Suppressor macrophage treated with lipopolysaccharide for 1 hour (primary cell): ENCODE data around the gene KCNQ2.

Experiments
- DNase-seq, 3 donors: peaks; one replicate each; pipeline ENCODE4 v3.0.0-alpha.2; 2020 to 2022

Gene KCNQ2

DNA sequence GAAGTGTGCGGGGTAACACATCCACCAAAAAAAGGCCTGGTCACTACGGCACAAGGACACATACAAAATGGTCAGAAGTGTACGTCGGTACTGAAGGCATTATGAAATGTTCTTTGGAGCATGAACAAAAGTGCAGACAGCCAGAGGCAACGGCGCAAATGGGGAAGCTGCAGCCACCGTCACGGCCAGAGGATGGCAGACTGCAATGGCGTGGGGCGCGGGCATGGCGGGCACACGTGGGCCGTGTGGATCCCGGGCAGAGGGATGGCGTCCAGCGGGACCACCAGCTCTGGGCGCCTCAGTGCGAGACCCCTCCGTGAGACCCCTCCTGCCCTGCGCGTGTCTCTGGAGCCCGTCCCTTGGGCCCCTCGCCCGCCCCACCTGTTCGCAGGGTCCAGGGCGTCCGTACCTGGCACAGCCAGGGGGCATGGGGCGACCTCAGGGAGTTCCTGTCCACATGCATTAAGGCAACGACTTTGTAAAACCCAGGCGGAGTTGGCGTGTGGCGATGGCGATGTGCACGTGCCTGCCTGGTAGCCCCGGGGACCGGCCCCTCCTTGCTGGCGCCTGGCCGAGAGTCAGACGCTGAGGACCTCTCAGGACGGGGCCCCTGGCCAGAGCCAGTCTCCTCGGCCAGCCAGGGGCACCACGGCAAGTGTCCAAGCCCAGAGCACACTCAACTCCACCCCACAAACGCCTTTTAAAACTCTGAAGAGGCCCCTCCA is 71.8 kb downstream of the KCNQ2 start:
- DNase-seq: no peak

DNA sequence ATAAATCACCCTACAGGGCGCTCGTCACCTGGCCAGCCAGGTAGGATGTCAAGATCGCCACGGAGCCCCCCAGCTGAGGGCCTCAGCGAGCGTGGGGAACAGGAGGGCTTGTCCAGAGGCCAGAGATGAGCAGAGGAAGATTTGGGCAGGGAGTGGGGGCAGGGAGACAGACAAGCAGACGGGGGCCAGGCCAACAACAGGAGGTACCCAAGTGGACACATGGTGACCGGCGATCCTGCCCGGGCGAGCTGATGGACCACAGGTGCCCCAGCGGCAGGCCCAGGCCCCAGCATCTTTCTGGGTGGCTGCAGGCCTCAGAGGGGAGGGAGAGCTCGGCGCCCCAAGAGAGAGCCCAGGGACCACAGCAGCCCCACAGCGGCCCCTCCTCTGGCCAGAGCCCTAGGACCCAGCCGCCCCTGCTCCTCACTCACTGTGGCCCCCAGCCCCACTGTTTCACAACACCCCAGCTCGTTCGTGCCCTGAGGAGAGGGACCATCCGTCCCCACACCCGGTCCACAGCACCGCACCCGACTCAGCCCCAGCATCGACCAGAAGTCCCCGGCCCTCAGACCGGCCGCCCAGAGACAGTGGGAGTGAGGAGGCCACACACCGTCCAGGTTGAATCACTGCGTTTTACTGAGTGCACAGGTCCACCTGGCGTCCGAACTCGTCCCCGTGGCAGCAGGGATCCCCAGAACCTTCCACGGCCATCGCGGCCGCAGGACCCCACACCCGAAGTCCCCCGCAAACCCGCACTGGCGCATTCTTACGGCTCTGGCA is 72.7 kb downstream of the KCNQ2 start:
- no peak for DNase-seq

DNA sequence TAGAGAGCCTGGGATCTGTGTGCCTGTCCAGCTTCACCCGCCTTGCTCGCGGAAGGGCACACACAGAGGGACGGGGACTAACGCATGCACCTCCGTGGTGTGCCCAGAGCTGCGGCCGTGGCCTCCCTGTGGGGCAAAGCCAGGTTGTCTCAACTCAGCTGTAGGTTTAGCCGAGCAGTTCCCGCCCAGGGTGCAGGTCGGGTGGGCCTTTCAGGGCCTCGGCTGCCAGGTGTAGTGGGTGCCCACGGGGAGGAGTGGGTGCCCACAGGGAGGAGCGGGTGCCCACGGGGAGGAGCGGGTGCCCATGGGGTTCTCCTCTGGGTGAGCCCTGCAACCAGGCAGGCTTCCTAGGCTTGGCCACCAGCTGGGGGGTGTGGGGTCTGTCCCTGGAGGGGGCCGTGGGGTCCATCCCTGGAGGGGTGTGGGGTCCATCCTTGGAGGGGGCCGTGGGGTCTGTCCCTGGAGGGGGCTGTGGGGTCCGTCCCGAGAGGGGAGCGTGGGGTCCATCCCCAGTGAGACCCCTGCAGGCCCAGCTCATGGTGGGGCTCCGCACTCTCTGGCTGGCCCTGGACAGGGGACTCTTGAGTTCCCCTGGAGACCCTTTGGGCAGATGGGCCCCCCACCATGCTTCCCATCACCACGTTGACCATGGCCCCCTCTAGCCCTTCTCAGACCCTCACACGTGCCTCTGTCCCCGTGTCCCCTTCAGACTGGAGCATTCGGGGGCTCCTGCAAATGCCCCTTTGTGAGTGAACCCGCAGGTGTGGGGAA is 73.5 kb downstream of the KCNQ2 start:
- DNase-seq: no peak

DNA sequence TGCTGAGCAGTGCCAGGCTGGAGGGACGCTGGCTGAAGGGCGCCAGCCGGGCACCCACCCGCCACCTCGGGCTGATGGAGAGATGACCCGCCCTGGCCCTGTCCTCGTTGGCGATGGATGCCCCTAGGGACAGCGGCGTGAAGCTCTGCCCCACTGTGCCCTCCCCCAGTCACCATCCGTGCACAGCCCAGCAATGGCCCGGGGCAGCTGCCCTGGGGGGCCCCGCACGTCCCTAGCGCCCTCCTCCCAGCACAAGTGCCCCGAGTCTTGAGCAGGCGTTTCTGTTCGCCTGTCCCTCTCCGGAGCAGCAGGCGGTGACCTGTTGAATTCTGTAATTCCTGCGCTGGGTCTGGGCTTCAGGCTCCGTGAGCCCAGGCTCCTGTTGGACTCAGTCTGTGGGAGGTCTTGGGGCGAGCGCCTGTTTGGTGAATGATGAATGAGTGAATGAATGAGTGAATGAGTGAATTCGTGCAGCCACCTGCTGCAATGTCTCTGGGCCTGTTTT is 74.5 kb downstream of the KCNQ2 start:
- DNase-seq: no peak

DNA sequence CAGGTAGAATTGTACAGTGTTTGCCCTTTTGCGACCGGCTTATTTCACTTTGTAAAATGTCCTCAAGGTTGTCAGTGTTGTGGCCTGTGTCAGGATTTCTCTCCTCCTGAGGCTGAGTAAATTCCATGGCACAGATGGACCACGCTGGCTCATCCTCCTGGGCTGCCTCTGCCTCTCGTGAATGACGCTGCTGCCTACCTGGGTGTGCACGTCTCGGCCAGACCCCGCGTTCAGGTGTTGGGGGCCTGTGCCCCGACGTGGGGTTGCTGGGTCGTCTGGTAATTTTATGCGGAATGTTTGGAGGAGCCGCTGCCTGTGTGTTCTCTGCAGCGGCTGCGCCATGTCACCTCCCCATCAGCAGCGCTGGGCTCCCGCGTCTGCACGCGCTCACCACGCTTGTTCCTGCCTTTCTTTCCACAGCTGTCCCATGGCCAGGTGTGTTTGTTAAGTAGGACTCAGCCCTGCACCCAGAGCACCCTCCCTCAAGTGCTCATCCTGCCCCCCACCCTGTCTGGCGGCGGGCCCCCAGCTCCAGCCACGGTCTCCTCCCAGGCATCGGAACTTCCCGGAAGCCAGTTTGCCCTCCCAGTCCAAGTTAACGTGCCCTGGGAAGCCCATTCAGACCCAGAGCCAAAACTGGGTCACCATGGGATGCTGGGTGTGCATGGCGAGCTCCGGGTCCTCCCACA is 75.2 kb downstream of the KCNQ2 start:
- DNase-seq: no peak

DNA sequence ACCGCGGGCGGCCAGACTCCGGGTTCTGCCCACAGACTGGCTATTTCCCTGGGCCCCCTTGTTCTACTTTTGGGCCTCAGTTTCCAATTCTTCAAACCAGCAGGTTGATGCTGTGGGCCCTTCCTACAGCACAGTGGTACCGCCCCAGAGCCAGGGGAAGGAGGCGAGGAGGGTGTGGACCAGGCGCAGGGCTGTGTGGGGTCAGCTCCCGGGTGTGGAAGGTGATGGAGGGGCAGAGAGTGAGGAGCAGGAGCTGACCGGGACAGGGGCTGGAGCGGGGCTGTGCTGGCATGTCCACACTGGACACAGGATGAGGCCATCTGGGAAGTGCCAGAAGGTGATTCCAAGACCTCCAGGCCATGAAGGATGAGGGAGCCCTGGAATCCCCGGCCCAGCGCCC is 76.2 kb downstream of the KCNQ2 start:
- no peak for DNase-seq

DNA sequence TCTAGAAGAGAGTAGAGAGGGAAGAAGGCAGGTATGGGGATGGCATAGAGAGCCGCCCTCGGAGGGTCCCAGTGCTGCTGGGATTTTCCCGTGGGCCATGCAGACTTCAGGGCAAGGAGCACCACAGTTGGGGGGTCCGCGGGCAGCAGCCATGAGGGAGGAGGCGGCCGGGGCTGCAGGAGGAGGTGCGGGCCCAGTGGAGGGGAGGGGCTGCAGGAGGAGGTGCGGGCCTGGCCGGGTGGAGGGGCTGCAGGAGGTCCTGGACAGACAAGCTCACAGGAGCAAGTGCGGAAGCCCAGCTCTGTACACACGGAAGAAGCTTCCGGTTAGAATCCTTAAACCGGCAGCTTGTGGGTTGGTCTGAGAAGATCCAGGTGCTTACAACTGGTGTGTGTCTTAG is 76.7 kb downstream of the KCNQ2 start:
- DNase-seq: no peak

DNA sequence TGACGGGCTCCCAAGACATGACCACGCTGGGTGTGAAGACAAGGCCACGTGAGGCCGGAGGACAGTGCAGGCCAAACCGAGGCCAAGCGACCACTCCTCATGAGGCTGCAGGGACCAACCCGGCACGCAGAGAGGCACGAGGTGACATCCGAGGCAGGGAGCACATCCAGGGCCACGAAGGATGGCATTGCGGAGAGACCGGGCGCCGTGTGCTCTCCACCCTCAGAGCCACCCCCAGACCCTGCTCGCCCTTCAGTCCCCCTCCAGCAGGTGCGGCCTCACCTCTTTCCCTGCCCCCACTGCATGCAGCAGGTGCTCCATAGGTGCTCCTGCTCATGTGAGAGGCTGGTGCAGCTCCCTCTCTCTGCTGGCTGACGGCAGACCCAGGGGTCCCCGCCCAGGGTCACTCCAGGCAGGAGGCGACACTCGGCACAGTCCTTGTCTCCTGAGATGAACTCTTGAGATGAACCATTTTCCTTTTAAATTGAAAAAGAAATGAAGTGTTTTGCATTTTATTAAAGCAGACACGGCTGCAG is 77.5 kb downstream of the KCNQ2 start:
- no peak for DNase-seq

DNA sequence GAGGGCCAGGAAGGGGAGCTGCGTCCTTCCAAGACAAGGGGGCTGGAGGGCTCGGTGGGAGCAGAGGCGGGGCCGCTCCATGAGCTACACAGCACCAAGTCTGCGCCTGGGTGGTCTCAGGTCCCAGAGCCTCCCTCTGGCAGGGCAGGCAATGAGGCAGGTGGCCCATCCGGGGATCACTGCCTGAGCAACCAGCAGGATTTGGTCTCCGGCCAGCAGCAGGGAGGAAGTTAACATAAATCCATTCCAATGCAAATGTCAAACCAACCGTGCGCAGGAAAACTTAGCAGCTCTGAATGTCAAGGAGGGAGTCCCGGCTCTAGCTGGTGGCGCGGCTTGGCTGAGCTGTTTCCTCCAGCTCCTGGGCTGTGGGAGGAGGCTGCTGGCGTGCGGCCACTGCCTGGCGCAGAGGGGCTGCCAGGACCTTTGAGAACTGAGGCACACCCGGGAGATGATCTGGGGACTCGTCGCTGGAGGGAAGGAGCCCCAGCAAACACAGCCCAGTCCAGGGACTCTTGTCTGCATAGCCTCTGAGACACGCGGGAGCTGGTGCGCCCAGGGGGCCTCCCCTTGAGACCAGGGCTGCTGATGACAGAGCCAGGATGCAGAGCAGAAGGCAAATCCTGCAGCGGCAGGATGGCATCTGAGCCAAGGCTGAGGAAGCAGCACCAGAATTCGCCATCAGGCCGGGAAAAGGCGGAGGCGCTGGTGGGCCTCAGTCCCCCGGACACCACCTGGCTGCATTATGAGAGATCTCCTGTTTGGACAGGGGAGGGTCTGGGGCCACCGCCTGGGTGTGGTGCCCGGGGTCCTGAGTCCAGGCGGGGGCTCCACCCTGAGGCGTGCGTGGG is 78.2 kb downstream of the KCNQ2 start:
- no peak for DNase-seq

DNA sequence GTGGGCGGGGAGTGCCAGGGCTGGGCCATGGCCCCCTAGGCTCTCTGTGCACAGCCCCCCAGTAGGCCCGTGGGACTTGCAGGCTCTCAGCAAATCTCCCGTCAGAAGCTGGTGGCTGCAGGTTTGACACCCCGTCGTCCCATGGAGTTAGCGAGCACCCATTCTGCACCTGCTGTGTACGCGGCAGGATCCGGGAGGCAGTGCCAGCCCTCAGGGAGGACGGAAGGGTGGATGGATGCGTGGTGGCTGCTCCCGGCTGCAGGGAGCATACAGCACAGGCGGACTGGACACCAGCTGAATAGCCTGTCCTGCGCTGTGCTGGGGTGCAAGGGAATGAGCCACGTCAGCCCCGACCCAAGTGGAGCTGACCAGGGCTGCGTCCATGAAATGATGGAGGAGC is 78.9 kb downstream of the KCNQ2 start:
- no peak for DNase-seq

DNA sequence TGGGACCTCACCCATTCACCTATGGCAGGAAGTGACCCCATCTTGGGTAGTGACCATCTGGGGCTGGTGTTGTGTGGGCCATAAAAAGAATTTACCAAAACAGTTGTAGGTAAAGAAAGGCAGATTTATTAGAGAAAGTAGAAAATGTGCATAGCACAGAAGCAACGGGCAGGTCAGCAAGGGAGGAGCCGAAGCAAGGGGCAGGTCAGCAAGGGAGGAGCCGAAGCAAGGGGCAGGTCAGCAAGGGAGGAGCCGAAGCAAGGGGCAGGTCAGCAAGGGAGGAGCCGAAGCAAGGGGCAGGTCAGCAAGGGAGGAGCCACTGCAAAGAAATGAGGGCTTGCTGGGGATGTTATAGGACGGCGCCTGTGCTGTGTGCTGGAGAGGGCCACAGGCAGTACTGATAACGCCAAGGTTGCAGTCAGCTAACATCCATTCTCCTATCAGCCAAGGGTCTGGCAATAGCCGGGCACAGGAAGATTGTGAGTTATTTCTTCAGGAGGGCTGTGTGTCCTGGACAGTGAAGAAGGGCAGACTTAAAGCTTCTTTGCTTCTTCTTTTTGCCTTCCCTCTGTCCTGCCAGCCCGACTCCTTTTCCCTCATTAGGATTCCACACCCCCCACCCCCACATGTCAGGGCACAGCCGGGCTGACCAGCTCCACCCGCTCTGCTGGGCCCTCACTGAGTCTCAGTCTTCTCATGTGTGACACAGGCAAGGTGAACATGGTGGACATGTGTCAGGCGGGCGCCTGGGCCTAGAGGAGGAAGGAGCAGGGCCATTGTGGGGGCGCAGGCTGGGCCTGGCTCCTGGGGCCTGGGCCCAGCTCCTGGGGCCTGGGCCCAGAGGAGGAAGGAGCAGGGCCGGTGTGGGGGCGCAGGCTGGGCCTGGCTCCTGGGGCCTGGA is 79.7 kb downstream of the KCNQ2 start:
- DNase-seq: no peak

DNA sequence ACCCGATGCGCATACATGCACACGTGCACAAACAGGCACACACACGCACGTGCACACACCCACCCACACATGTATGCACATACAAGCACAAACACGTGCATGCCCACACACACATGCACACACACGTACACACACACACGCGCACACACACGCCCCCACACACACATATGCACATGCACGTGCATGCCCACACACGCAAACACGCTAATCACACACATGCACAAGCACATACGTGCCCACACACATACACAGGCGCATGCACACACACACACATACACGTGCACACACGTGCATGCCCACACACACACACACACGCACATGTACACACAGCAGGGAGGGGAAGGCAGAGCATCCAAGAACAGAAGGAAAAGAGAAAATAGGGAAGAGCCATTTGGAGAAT is 84.5 kb downstream of the KCNQ2 start:
- DNase-seq: no peak

DNA sequence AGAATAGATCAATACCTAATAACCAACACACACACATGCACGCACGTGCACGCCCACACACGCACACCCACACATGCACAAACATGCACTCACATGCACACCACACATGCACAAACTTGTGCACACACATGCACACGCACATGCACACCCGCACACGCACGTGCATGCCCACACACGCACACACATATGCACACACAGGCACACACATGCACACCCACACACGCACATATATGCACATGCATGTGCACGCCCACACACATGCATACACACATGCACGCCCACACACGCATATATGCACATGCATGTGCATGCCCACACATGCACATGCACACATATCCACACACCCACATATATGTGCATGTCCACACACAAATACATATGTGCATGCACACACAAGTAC is 85.1 kb downstream of the KCNQ2 start:
- no peak for DNase-seq

DNA sequence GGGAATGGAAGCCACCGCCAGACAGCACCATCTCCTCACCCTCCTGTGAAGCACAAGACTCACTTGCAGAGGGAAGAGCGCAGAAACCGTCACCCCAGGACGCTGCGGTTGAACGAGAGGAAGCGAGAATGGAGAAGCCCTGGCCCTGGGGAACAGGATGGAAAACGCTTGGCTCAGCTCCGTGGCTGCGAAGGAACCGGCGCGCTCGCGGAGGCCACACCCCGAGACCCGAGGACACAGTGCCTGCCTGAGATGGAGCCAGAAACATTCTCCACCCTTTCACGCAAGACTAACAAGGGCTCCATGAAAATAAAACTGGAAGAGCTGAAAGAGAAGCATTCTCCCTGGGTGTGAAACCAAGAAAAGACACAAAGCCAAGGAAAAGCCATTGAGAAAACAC is 86.0 kb downstream of the KCNQ2 start:
- DNase-seq: no peak

DNA sequence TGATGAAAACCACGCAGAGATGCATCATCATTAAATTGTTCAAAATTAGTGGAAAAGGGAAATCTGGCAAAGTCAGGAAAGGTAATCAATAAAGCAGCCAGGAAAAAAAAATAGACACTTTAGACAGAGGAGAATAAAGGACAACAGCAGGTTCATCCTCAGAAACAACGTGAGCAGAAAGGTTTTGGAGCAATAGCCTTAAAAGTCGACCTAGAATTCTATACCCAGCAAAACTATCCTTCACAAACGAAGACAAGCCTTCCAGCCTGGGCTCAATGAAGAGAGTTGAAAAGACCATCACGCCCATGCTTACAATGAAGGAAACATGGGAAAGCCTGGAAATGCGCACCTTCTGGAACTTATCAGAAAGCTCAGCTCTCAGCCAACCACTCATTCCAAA is 86.6 kb downstream of the KCNQ2 start:
- DNase-seq: no peak

DNA sequence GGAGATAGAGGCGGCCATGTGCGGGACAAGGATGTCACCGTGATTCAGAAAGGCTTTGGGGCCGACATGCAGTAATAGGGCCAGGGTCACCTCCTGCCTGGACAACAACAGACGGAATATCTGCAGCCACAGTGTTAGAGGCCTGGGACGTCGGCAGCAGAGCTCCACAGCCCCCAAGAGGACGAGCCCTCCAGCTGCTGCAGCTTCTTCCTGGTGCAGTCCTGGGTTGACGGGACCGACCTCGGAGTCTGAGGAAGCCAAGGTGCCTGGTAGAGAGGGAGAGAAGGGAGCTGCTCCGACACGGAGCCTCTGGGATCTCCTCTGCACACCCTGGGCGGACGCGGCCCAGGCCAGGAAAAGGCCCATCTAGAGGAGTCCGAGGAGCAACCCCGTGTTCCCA is 88.1 kb downstream of the KCNQ2 start:
- DNase-seq: no peak

DNA sequence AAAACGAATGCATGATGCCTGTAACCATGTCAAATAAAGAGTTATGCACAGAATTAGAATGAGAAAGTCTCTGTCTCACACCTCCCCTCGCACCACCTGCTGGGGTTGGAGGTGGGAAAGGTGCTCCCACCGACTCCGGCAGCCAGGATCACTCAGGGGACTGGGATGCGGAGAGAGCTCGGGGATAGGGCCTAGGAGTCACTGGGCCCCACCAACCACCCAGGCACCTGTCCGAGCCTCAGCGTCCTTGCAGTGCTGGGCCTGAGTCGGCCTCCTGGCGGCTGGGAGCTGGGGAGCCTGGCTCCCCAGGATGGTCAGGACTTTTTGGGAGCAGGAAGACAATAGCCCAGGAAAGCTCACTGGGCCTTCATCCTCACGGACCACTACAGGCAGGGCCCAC is 88.9 kb downstream of the KCNQ2 start:
- DNase-seq: no peak

DNA sequence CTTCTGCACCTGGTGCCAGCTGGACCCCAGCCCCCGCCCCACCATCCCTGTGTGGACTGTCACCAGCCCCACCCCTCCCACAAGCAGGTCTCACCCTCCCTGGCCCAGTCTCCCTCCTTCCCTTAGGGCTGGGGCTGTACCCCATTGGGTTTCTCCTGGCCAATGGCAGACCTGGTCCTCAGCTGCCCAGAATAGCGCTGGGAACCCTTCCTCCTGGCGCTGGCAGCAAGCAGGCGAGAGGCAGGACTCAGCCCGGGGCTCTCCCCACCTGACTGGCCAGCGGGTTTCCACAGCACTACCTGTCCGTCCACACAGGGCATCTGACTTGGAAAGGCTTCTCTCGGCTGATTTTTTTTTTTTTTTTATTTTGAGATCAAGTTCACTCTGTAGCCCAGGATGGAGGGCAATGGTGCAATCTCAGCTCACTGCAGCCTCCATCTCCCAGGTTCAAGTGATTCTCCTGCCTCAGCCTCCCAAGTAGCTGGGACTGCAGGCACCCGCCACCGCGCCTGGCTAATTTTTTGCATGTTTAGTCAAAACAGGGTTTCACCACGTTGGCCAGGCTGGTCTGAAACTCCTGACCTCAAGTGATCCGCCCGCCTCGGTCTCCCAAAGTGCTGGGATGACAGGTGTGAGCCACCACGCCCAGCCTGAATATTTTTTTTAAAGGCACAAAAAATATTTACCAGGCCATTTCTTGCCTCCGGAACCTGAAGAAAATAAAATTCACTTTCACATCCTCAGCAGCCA is 89.7 kb downstream of the KCNQ2 start:
- no peak for DNase-seq

DNA sequence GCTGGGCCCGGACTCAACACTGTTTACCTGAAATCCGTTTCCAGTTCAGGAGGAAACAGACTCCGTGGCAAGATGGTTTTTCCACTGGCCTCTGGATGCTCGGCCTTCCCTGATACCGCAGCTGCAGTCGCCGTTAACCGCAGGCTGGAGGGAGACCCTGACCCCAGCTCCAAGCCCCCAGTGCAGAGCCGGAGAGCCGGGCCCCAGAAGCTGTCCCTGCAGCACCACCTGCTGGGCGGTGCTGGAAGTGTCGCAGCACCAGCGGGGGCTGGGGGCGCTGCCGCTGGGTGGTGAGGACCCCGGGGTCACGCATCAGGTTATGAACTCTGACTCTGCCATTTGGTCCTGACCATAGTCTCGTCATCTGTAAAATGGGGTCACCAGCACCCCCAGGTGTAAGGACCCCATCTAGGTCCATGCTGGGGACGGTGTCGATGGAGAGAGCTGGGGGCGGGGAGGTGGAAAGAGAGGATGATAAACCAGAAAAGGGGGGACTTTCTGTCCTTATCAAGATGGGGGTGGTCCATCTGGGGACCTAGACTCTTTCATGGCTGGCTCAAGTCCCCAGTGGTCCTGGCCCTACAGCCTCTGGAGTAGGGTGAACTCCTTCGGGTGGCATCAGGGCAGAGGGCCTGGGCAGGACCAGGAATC is 90.5 kb downstream of the KCNQ2 start:
- peak; percentile 34 to 60 (median 36) for DNase-seq
